Measurements from ENCODE around the gene SLC5A11. TPM values are rescaled to one million over a fixed set of nuclear protein-coding genes. Genes with fewer than 3 reads are reported as not detected.
"Not testable (repeated sequence)": the region's sequence is repeated elsewhere in the genome, so short reads cannot be mapped to it uniquely, and the experiment has no call there.

Gene SLC5A11
- polyA plus RNA-seq (2013, experiment 1 of 2; ENCODE audit: insufficient read length) = not detected
- not detected for polyA plus RNA-seq (2013, experiment 2 of 2; ENCODE audit: insufficient read length)

- DNase-seq = no peak
These were observed at the start of gene SLC5A11 for GRCh38 chr16:24845726-24846547. Gene SLC5A11, plus strand, starts transcription at chr16:24845963. Its CDS starts 12,681 bp downstream, at chr16:24858644.

GRCh38 chr16:24800586-24800985 is 45.2 kb upstream of the SLC5A11 start:
- DNase-seq = peak; percentile 33

GRCh38 chr16:24801761-24802302 is 43.9 kb upstream of the SLC5A11 start:
- DNase-seq = no peak

- DNase-seq = no peak
These were observed 40.3 kb upstream of the SLC5A11 start for GRCh38 chr16:24805484-24805883.

GRCh38 chr16:24807301-24807700 is 38.5 kb upstream of the SLC5A11 start:
- DNase-seq = no peak

GRCh38 chr16:24810951-24811843 is 34.6 kb upstream of the SLC5A11 start:
- no peak for DNase-seq

GRCh38 chr16:24812813-24813212 is 33.0 kb upstream of the SLC5A11 start:
- not testable (repeated sequence) for DNase-seq

- no peak for DNase-seq
These were observed 30.7 kb upstream of the SLC5A11 start for GRCh38 chr16:24815021-24815420.

GRCh38 chr16:24816688-24817087 is 29.1 kb upstream of the SLC5A11 start:
- no peak for DNase-seq

GRCh38 chr16:24819462-24820040 is 26.2 kb upstream of the SLC5A11 start:
- DNase-seq = no peak

- no peak for DNase-seq
These were observed 25.2 kb upstream of the SLC5A11 start for GRCh38 chr16:24820522-24820921.

GRCh38 chr16:24821129-24821528 is 24.6 kb upstream of the SLC5A11 start:
- DNase-seq = no peak

GRCh38 chr16:24822542-24822941 is 23.2 kb upstream of the SLC5A11 start:
- DNase-seq = no peak

GRCh38 chr16:24822974-24823373 is 22.8 kb upstream of the SLC5A11 start:
- no peak for DNase-seq

GRCh38 chr16:24825696-24826095 is 20.1 kb upstream of the SLC5A11 start:
- DNase-seq = no peak

GRCh38 chr16:24826096-24826690 is 19.6 kb upstream of the SLC5A11 start:
- no peak for DNase-seq

GRCh38 chr16:24826817-24827566 is 18.8 kb upstream of the SLC5A11 start:
- DNase-seq = no peak

- no peak for DNase-seq
These were observed 16.6 kb upstream of the SLC5A11 start for GRCh38 chr16:24829153-24829552.

GRCh38 chr16:24833352-24833751 is 12.4 kb upstream of the SLC5A11 start:
- DNase-seq = no peak

- DNase-seq = peak; percentile 42
These were observed 11.1 kb upstream of the SLC5A11 start for GRCh38 chr16:24834459-24835335.

Data from fibroblast of skin of back (primary cell).